ENCODE data around the gene DNAJC15. TPM values are rescaled to one million over a fixed set of nuclear protein-coding genes. Genes with fewer than 3 reads are reported as not detected.

DNAJC15 gene
- total and polyA plus RNA-seq, 2 donors (not counting 3 experiments of a cell fraction or from before 2014, with no cell fraction given), result 21.8 to 40.8 TPM

DNA sequence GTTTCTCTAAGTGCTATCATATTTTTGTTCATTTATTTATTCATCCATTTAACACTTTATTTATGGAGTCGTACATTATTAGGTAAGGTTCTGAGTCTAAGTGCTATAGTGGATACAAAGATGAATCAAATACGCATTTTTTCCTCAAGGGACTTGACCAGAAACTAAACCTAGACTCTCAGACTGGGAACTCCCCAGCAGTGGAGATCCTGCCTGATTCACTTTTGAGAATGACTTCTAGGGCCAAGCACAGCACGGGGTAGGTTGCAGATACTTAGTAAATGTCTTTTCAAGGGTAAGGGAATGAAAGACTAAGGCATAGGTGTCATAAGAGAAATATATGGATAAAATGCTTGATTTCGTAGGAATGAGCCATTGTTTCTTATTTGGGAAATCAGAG is 7.2 kb downstream of the DNAJC15 start:
- no peaks in the 10 kb centered on the region for H3K9me1 ChIP-seq (replicated peaks; ENCODE audit: control insufficient read depth, extremely low read depth, insufficient read depth, low read length)
- H3K4me1 ChIP-seq (ENCODE audit: control insufficient read depth, extremely low read depth, insufficient read depth, low read length), result no peaks in the 10 kb centered on the region
- peaks cover 0 to 3% of the 10 kb centered on the region in 2 experiments for H3K36me3 ChIP-seq (ENCODE audit: control insufficient read depth in 2 of 2, extremely low read depth in 1 of 2, insufficient read depth in 2 of 2, low read length in 2 of 2)
- H2AFZ ChIP-seq (ENCODE audit: low read depth, low read length), result no peak overlapping the region
- dilution Hi-C loops (cut with MboI; ENCODE audit: extremely low pct_ligation_motif_present, low sequenced_read_pairs) (no loop called here), intact Hi-C loops (cut with micrococcal nuclease) (no loop called here)
- no TSS peak for BruUV-seq (replicated peaks)
- H3K9me3 ChIP-seq (replicated peaks; ENCODE audit: control insufficient read depth, insufficient read depth, low read length), result no peaks in the 10 kb centered on the region
- DNase-seq (ENCODE audit: low read depth, low spot score), result no peak
- no peak overlapping the region for H3K27ac ChIP-seq (ENCODE audit: insufficient read depth, low read depth, low read length)
- ChIA-PET POLR2A (no interaction called here), CTCF (interaction anchor here (0.7 kb wide), 1 partner anchor 25 kb away, joined by 3 read pairs; no protein-coding TSS in a partner anchor)
- no peak overlapping the region for H3K4me3 ChIP-seq (replicated peaks in 1 of 3; ENCODE audit: insufficient read depth in 1 of 3, low read depth in 1 of 3, low read length in 3 of 3)
- H3K27me3 ChIP-seq (ENCODE audit: control insufficient read depth in 2 of 2, insufficient read depth in 2 of 2, low read length in 2 of 2), result no peaks in the 10 kb centered on the region
- H3K79me2 ChIP-seq (ENCODE audit: control insufficient read depth, insufficient read depth, low read length), result peaks cover 39% of the 10 kb centered on the region
- TF ChIP-seq POLR2A (IDR thresholded peaks at IDR 0.05; ENCODE audit: low read depth, low read length), result no peak
- TF ChIP-seq MYC (IDR thresholded peaks at IDR 0.05; ENCODE audit: low read depth, low read length), result no peak
- TF ChIP-seq JUN (IDR thresholded peaks at IDR 0.05; ENCODE audit: borderline replicate concordance, insufficient read depth, insufficient read length, low read depth), result no peak
- TF ChIP-seq FOS (IDR thresholded peaks at IDR 0.05; ENCODE audit: borderline replicate concordance, insufficient read depth, low read length), result no peak
- TF ChIP-seq, protein P1, sequence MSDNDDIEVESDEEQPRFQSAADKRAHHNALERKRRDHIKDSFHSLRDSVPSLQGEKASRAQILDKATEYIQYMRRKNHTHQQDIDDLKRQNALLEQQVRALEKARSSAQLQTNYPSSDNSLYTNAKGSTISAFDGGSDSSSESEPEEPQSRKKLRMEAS (IDR thresholded peaks at IDR 0.05; ENCODE audit: insufficient read depth, insufficient read length), result no peak
- no peak for TF ChIP-seq EZH2 (IDR thresholded peaks at IDR 0.05; ENCODE audit: borderline replicate concordance, low read depth, low read length, severe bottlenecking)
- no peak for TF ChIP-seq POLR2AphosphoS5 (IDR thresholded peaks at IDR 0.05; ENCODE audit: insufficient read depth, low read depth, low read length)
- no peak for TF ChIP-seq GATA2 (IDR thresholded peaks at IDR 0.05; ENCODE audit: insufficient read depth, insufficient read length, low read depth, low read length)
- TF ChIP-seq, protein P2, sequence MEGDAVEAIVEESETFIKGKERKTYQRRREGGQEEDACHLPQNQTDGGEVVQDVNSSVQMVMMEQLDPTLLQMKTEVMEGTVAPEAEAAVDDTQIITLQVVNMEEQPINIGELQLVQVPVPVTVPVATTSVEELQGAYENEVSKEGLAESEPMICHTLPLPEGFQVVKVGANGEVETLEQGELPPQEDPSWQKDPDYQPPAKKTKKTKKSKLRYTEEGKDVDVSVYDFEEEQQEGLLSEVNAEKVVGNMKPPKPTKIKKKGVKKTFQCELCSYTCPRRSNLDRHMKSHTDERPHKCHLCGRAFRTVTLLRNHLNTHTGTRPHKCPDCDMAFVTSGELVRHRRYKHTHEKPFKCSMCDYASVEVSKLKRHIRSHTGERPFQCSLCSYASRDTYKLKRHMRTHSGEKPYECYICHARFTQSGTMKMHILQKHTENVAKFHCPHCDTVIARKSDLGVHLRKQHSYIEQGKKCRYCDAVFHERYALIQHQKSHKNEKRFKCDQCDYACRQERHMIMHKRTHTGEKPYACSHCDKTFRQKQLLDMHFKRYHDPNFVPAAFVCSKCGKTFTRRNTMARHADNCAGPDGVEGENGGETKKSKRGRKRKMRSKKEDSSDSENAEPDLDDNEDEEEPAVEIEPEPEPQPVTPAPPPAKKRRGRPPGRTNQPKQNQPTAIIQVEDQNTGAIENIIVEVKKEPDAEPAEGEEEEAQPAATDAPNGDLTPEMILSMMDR (IDR thresholded peaks at IDR 0.05; ENCODE audit: extremely low read depth in 1 of 2, insufficient read depth in 1 of 2, low read depth in 1 of 2, low read length in 2 of 2), result no peak
- H4K20me1 ChIP-seq (replicated peaks; ENCODE audit: control insufficient read depth, extremely low read depth, insufficient read depth, low read length), result no peaks in the 10 kb centered on the region
- H3K9ac ChIP-seq (replicated peaks; ENCODE audit: extremely low read depth, insufficient read depth, low read length), result no peak overlapping the region
- H3K4me2 ChIP-seq (ENCODE audit: insufficient read depth, low read length), result no peak overlapping the region
- no peak for FAIRE-seq
